SW480 (cell line): ENCODE measurements around the gene LAMB4.
A peak's percentile ranks its signal among the peaks of the same experiment; 100 is the strongest.
"Not testable (repeated sequence)": the region's sequence is repeated elsewhere in the genome, so short reads cannot be mapped to it uniquely, and the experiment has no call there.

Source experiments
- DNase-seq: peaks from one replicate; pipeline ENCODE4 v3.0.0-alpha.2; 2016; ENCODE audit warnings: low spot score

The LAMB4 gene

GRCh38 chr7:108045154-108045553, 85.0 kb downstream of the LAMB4 start:
- no peak for DNase-seq

GRCh38 chr7:108044345-108044744, 85.8 kb downstream of the LAMB4 start:
- DNase-seq, result no peak

GRCh38 chr7:108038986-108039385, 91.2 kb downstream of the LAMB4 start:
- no peak for DNase-seq

GRCh38 chr7:108037741-108038140, 92.4 kb downstream of the LAMB4 start:
- no peak for DNase-seq

- no peak for DNase-seq
These were observed 93.0 kb downstream of the LAMB4 start for GRCh38 chr7:108037140-108037539.

- no peak for DNase-seq
These were observed 95.6 kb downstream of the LAMB4 start for GRCh38 chr7:108034586-108034985.

GRCh38 chr7:108033776-108034497, 96.2 kb downstream of the LAMB4 start:
- DNase-seq, result no peak

GRCh38 chr7:108033309-108033708, 96.9 kb downstream of the LAMB4 start:
- DNase-seq, result not testable (repeated sequence)

GRCh38 chr7:108030516-108030915, 99.6 kb downstream of the LAMB4 start:
- DNase-seq, result no peak

GRCh38 chr7:108029034-108029433, 101.1 kb downstream of the LAMB4 start:
- no peak for DNase-seq

GRCh38 chr7:108028111-108028510, 102.0 kb downstream of the LAMB4 start:
- DNase-seq, result no peak

GRCh38 chr7:108027239-108027638, 102.9 kb downstream of the LAMB4 start:
- DNase-seq, result no peak

GRCh38 chr7:108026647-108027046, 103.5 kb downstream of the LAMB4 start:
- no peak for DNase-seq

GRCh38 chr7:108026116-108026515, 104.0 kb downstream of the LAMB4 start:
- no peak for DNase-seq

- no peak for DNase-seq
These were observed 105.6 kb downstream of the LAMB4 start for GRCh38 chr7:108024538-108024937.

GRCh38 chr7:108020585-108020984, 109.6 kb downstream of the LAMB4 start:
- DNase-seq, result no peak

- no peak for DNase-seq
These were observed 111.5 kb downstream of the LAMB4 start for GRCh38 chr7:108018668-108019067.

GRCh38 chr7:108017776-108018151, 112.4 kb downstream of the LAMB4 start:
- DNase-seq, result no peak

- DNase-seq, result peak; percentile 48
These were observed 113.1 kb downstream of the LAMB4 start for GRCh38 chr7:108016841-108017775.

GRCh38 chr7:108015740-108016139, 114.4 kb downstream of the LAMB4 start:
- no peak for DNase-seq

GRCh38 chr7:108014747-108015682, 115.1 kb downstream of the LAMB4 start:
- peak; percentile 34 for DNase-seq

GRCh38 chr7:108014215-108014614, 115.9 kb downstream of the LAMB4 start:
- DNase-seq, result no peak
